Cerebellar nuclear complex (tissue), 1 donor: ENCODE results near the gene PC.

ENCODE experiments used
- DNase-seq, 2 experiments: peaks; one replicate each; lab custom pipeline; 2025; lab: John Stamatoyannopoulos, UW

The PC gene

DNA sequence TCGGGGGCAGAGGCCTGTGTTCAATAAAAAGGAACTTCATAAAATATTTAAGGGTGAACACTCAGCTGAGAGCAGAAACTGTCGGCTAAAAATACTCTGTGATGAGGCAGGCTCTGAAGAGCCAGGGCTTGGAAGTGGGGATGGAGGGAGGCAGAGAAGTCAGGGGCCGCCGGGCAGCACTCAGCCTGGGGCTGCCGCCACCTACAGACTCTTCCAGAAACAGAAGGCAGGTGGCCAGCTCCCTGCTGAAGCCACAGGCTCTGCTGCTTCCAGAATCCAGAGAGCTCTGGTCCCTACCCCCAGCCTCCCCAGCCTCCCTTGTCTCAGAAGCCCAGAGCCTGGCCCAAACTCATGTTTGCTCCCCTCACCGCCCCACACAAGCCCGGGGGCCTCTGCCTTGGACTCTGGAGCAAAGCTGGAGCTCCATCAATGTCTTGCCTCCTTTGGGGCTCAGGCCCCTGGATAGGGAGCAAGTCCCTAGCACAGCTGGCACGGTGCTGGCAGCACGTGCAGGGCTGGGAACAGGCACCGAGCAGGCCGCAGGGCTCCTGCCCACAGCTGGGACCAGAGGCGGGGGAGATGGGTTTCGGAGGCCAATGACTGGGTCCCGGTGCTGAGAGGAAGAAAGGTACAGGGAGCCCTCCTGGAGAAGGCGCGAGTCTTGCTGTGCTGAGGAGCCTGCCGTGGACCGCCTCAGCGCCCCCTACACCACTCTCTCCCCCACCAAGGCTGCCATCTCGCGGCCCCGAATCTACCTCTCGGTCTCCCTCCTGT lies 93.1 kb downstream of the PC start:
- peak in 1 of 2 experiments; percentile 33 for DNase-seq

DNA sequence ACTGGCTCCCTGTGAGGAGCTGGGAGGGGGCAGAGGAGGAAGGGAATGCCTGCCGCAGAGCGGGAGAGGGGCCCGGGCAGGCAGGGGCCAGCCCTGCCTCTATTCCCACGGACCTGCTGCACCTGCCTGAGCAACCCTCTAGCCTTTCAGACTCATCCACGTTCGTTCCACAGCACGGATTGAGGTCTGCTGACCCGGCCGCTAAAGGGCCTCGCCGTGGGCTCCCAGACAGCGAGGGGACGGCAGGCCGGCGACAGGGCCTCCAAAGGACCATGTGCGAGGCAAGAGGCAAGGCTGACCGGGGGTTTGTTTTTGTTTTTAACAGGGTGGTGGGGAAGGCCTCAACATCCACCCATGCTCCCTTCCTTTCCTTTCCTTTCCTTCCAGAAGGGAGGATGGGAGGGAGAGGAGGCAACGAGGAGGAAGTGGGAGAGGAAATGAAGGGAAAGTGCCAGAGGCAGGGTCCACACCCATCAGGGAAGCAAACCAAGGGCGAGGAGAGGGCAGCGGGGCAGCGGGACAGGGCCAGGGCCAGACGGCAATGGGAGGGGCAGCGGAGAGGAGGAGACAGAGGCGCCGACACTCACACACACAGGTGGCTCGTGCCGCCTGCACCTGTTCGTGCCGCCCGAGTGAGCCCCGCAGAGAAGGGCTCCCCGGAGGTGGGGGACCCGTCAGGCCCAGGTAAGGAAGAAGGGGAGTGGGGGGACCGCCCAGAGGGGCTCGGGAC lies 93.8 kb downstream of the PC start:
- DNase-seq, result no peak

DNA sequence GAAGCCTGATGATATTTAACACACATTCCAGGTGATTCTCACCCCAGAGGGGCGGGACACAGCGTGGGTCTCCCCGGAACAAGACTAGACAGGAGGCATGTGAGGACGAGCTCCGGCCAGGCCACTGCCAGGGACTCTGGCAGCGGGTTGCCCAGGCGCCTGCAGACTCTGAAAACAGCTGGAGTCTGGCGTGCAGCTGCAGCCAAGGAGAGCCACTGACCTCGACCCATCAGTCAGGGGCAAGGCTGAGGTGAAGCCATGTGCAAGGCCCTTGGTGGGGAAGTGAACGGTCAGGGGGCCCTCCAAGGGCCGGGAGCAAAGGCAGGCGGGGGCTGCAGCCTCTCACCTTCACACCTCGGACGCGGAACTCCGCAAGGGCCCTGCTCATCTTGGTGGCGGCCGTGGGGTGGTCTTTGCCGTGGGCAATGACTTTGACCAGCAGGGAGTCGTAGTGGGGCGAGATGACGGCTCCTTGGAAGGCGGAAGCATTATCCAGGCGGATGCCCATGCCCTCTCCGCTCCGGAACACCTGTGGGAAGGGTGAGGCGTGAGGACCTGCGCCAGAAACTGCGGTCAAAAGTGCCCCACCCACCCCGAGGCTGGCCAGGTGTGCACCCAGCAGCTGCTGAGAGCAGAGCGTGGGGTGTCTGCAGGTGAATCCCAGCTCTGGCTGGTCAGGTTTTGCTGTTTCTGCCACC lies 94.6 kb downstream of the PC start:
- DNase-seq, result no peak

DNA sequence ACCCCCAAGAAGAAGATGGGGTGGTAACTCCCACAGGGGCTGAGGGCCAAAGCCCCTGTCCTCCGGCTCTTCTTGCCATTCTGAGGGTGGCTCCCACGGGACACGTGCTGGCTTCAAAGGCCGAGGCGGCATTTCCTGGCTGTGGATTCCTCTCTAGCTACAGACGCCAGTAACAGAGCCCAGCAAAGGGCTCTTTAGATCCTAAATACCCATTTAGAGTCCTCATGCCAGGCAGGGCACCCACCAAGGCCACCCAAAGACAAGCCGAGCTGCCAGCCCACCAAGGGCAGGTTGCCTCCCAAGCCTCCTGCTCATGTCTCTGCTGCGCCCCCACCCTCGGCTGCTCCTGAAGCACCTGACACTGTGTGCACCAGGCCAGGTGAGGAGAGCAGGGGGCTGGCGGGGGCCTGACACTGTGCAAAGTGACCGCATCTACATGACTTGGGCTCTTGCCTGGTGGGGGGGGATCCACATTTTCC lies 95.6 kb downstream of the PC start:
- no peak for DNase-seq

DNA sequence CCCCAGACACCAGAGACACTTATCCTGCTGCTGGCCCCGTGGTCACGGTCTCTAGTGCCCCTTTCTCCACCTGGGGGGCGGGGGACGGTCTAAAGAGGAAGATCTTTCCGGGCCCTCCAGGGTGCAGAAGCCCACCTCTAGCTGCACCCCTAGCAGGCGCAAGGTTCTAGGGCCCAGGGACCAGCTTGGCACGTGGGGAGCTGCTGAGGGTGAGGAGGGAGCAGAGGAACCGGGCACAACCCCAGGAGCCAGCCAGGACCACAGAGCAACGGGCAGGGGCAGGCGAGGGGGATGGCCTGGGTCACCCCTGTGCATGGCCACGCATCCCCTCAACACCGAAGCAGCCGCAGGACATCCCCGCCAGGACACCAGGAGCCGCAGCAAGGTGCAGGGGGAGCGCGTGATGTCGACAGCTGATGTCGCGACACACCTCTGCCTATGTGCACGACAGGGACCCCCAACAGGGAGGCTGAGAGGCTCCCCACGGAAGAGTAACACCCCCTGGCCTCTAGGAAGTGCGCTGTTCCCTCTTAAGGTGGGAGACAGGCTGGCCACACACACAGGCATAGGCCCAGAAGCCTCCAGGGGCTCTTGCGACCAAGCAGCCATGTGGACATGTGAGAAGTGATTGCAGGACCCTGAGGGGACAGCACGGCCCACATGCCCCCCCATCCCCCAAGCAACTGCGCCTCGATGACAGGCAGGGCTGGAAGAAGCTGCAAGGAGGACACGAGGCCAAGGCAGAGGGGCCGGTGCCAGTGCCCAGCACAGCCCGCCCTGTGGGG lies 96.2 kb downstream of the PC start:
- no peak for DNase-seq

DNA sequence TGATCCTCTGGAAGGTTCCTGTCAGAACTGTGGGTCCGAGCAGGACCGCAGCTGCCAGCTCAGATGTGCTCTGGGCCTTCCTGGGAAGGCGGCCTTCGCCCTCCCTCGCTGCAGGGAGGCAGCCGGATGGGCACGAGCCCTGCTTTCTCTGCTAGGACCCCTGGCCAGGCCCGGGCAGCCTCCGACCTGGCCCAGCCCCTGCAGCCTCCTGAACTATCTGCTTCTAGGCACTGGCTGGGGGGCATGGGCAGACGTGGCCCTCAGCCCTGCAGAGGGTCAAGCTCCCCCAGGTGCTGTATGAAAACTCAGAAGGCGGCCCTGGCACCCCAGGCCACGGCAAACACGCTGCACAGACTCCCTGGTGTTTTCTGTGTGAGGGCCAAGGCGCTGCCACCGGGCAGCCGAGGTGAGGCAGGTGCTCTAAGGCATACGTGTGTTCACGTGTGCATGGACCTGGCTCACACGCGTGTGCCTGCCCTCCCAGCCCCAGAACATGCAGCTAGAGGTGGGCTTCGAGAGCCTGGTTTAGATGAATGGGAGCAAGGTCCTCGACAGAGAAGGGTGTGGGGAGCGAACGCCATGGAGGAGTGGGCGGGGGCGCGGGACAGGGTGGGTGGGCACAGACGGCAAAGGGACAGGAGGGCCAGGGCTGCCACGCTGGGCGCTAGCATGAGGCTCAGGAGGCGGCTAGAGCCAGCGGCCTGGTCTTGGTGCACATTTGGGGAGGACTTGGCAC lies 97.0 kb downstream of the PC start:
- DNase-seq, result no peak

DNA sequence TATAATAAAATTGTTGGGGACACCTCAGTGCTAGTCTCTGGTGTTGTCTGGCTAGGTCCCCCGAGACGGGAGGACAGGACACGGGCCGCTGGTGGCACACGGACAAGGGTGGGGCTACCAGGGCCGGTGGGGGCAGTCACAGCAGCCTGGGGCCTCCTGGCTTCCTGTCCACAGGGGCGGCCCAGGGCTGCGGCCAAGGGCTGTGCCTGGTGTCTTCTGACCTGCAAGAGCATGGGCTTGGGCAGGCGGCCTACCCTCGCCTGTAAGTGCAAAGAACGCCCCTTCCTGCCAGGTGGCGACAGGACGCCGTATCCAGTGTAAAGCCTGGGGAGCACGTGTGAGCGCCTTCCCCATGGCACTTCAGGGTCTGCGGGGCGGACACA lies 97.7 kb downstream of the PC start:
- DNase-seq, result no peak

DNA sequence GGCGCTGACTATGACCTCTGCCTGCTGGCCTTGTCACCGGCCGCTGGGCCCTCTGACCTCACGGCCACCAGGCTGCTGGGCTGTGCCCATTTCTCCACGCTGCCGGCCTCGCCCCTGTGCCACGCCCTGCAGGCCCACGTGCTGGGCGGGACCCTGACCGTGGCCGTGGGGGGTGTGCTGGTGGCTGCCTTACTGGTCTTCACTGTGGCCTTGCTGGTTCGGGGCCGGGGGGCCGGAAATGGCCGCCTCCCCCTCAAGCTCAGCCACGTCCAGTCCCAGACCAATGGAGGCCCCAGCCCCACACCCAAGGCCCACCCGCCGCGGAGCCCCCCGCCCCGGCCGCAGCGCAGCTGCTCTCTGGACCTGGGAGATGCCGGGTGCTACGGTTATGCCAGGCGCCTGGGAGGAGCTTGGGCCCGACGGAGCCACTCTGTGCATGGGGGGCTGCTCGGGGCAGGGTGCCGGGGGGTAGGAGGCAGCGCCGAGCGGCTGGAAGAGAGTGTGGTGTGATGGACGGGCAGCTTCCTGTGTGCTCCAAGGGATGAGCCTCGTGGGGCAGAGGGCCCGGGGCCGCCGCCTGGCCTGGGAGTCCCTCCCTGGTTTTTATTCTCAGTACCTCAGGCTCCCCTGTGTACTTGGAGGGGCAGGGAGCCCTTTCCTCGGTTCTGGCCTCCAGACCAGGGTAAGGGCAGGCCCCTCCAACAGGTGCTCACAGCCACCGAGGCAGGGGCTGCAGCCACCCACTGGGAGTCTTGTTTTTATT lies 98.3 kb downstream of the PC start:
- DNase-seq, result no peak

DNA sequence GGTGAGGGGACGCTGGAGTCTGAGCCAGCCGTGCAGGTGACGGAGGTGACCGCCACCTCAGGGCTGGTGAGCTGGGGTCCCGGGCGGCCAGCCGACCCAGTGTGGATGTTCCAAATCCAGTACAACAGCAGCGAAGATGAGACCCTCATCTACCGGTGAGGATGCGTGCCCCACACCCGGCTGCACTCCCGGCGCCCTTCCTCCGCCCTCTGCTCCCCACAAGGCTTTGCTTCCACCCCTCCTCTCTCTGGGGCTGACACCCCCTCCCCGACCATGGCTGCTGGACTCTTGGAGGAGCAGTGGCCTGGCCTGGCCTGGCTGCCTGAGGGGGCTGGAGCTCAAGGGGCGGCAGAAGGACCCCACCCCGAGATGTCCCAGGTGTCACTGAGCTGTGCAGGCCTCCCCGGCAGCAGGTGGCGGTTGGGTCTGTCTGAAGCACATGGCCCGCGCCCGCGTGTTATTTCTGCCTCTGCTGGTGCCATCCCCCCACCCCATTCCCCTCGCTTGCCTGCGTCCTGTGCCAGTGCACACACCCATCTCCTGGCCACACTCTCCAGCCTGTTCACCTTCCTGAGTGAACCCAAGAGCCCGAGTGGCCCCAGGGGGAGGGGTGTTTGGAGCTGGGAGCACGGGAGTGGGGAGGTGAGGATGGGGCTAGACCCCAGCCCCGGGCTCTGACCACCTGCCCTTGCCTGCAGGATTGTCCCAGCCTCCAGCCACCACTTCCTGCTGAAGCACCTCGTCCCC lies 99.1 kb downstream of the PC start:
- no peak for DNase-seq

DNA sequence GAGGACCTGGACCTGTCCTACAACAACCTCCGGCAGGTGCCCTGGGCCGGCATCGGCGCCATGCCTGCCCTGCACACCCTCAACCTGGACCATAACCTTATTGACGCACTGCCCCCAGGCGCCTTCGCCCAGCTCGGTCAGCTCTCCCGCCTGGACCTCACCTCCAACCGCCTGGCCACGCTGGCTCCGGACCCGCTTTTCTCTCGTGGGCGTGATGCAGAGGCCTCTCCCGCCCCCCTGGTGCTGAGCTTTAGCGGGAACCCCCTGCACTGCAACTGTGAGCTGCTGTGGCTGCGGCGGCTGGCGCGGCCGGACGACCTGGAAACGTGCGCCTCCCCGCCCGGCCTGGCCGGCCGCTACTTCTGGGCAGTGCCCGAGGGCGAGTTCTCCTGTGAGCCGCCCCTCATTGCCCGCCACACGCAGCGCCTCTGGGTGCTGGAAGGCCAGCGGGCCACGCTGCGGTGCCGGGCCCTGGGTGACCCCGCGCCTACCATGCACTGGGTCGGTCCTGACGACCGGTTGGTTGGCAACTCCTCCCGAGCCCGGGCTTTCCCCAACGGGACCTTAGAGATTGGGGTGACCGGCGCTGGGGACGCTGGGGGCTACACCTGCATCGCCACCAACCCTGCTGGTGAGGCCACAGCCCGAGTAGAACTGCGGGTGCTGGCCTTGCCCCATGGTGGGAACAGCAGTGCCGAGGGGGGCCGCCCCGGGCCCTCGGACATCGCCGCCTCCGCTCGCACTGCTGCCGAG lies 99.8 kb downstream of the PC start:
- DNase-seq, result no peak

DNA sequence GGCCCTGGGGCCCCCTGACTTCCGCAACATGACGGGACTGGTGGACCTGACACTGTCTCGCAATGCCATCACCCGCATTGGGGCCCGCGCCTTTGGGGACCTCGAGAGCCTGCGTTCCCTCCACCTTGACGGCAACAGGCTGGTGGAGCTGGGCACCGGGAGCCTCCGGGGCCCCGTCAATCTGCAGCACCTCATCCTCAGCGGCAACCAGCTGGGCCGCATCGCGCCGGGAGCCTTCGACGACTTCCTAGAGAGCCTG lies 100.3 kb downstream of the PC start:
- DNase-seq, result no peak

DNA sequence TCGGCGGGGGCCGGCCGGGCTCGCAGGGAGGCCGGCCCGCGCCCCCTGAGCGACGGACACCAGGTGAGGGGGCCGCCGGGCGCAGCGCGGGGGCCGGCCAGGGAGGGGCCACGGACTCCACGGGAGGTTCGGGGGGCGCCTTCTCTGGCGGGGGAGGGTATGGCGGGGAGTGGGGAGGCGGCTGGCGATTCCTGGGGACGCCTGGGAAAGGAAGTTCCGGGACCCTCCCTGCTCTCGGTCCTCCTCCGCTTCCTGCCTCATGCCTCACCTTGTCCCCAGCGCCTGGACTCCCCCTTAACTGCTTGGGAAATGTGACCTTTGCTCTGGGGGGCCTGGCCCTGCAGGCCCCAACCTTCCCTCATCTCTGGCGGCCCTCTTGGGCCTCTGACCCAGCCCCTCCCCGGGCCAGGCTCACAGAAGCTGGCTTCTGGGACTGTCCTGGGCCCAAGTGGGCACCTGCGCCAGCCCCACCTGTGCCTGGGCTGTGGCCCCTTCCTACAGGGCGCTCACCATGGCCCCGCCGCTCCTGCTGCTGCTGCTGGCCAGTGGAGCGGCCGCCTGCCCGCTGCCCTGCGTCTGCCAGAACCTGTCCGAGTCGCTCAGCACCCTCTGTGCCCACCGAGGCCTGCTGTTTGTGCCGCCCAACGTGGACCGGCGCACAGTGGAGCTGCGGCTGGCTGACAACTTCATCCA lies 100.8 kb downstream of the PC start:
- DNase-seq, result no peak

DNA sequence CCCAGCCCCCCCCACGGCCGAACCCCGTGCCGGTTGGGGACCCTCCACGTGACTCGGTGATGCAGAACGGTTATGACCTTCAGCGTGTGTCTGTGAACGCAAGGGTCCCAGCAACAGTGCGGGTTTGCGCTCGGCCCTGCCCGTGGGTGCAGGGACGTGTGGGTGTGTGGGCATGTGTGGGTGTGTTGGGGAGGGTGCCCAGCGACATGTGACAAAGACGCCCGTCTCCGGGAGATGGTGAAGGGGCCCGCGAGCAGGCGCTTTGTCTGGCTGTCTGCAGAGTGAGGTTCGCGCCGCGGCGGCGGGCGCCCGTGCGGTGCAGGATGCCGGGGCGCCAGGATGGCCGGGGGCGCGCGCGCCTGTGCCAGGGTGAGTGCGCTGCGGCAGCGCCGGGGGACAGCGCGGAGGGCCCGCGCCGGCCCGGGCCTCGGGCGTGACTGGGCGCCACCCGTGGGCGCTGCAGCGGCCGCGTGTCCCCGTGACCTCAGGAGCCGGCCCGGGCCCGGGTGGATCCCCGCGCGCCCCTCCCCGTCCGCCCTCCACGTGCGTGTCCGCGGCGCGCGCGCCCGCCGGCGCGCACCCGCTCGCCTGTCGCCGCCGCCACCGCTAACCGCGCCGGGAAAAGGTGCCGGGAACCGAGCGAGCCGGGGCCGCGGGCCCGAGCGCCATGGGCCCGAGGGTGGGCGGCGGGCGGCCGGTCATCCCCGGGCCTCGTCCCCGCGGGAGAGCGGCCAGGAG lies 101.5 kb downstream of the PC start, which contains the start of gene LRFN4:
Gene LRFN4, plus strand, starts transcription at position 569 of the 738 bp plus-strand sequence. CDS start 681 bp downstream, outside the sequence.
- DNase-seq, result peak in 1 of 2 experiments; percentile 69

DNA sequence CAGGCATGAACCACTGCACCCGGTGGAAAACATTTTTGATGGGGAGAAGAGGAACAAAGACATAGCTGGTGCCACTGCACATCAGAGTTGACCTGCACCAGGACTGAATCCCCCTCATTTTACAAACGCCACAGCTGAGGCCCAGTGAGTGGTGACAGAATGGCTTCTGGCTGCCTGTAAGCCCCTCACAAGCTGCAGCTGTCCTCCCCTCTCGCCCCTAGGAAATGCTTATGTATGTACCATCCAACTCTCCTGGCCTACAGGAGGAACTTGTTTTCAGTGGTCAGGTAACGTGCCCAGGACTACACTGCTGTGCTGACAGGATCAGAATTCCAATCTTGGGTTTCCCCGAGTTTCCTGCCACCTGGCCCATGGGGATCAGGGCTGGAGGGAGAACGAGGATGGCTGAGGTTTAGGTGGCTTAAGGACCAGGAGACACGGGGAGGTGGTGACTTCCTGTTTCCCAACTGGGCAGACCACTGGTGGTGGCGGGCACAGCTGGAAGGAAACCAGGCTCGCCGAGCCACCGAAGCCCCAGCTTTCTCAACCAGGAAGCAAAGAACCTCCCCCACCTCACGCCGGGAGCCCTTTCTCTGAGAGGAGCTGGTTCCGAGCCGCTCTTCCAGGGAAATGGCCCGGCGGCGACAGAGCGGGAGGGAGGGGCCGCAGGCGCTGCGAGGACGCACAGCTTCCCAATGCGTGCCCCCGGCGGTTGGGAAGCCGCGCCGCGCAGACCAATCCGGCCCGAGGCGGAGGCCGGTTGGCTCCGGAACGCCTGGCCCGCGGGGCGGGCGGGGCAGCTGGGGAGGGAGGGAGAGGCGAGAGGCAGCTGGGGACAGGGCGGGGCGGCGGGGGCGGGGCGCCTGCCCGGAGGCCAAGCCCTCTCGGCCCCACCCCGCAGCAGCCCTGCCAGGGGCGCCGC lies 102.3 kb downstream of the PC start:
- DNase-seq, result peak; percentile 54 to 74

DNA sequence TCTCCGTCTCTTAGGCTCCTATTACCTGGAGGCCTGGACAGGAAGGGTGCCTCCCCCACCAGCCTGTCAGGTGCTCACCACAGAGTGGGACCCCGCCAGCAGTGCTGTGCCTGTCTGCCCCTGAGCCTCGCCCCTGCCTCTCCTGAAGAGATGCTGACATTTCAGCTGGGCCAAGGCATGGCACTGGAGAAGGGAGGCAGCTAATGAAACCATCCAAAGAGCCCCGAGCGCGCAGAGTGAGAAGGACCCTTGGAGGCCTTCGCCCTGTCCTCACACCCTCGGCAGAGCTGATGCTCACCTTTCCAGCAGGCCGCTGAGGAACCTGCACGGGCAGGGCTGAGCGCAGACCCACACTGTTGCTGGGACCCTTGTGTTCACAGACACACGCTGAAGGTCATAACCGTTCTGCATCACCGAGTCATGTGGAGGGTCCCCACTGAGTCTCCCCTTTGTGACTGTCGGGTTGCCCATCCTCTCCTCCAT lies 103.4 kb downstream of the PC start:
- DNase-seq, result no peak

DNA sequence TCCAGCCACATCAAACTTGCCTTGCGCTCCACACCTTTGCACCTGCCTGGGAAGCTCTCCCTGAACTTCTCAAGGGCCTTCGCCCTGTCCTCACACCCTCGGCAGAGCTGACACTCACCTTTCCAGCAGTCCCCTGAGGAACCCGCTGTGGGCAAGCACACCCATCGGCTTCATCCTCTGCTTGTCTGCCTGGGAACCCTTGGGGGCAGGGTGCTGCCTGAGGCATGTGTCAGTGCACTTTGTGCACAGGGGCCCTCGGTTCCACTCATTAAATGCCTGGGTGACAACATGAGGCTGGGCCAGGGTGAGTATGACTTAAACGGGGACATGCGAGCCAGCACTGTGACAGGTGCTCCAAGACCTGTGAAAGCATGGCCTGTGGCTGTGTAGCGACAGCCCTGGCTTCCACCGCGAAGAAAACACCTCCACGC lies 103.9 kb downstream of the PC start:
- DNase-seq, result no peak
